ENCODE data around the gene FBXO41. TPM values are rescaled to one million over a fixed set of nuclear protein-coding genes. Genes with fewer than 3 reads are reported as not detected.

FBXO41 gene
- total and polyA plus RNA-seq, 9 of the 15 experiments (the other 6 are each of a cell fraction or from before 2014, with no cell fraction given), result 0.21 to 8.2 (median 3.5) TPM

GRCh38 chr2:73214120-73215035 is 69.9 kb downstream of the FBXO41 start, which contains the start of gene SMYD5 (continued):
- TF ChIP-seq ZNF398 (CRISPR knock-in tag; IDR thresholded peaks at IDR 0.05), result no peak
- TF ChIP-seq ZNF263 (CRISPR knock-in tag; IDR thresholded peaks at IDR 0.05; ENCODE audit: borderline replicate concordance), result no peak
- TF ChIP-seq KLF13 (tag; IDR thresholded peaks at IDR 0.05; ENCODE audit: borderline replicate concordance, low read depth), result peak; percentile 97
- no peak for TF ChIP-seq PREB (CRISPR knock-in tag; IDR thresholded peaks at IDR 0.05)
- no peak for TF ChIP-seq ZHX1 (conservative IDR thresholded peaks at IDR 0.05; ENCODE audit: low read length)
- no peak for TF ChIP-seq ARHGAP35 (IDR thresholded peaks at IDR 0.05; ENCODE audit: partially characterized antibody)
- no peak for TF ChIP-seq RFX7 (CRISPR knock-in tag; IDR thresholded peaks at IDR 0.05)
- TF ChIP-seq GABPA (tag; conservative IDR thresholded peaks at IDR 0.05; ENCODE audit: low read depth), result no peak
- no peak for TF ChIP-seq SRSF7 (optimal IDR thresholded peaks at IDR 0.05; ENCODE audit: low read depth, low read length)
- no peak for TF ChIP-seq NR3C1 (CRISPR knock-in tag; IDR thresholded peaks at IDR 0.05)
- no peak for TF ChIP-seq ZNF780A (CRISPR knock-in tag; IDR thresholded peaks at IDR 0.05)
- TF ChIP-seq ARID4B (CRISPR knock-in tag; IDR thresholded peaks at IDR 0.05), result peak; percentile 100
- TF ChIP-seq ZFP30 (CRISPR knock-in tag; IDR thresholded peaks at IDR 0.05; ENCODE audit: borderline replicate concordance), result no peak
- TF ChIP-seq ID3 (CRISPR knock-in tag; IDR thresholded peaks at IDR 0.05), result no peak
- no peak for TF ChIP-seq ID3 (tag; IDR thresholded peaks at IDR 0.05)
